Thoracic aorta (tissue), 2 donors: ENCODE data around the gene ATXN1. TPM values are rescaled to one million over a fixed set of nuclear protein-coding genes. Genes with fewer than 3 reads are reported as not detected.

Source experiments
- ATAC-seq: fragments of 150-250 bp; one replicate; pipeline ENCODE4 v1.8.0; 2017; ENCODE audit warnings: low read depth; ENCODE audit not compliant: insufficient number of reproducible peaks, low FRiP score
- DNase-seq: peaks from one replicate; pipeline ENCODE4 v3.0.0-alpha.2; 2020; ENCODE audit warnings: low spot score
- H3K27ac ChIP-seq, 2 donors: fragments of 200-600 bp; sonication (generic); 1 replicate in 1 of 2; 2 replicates in 1 of 2; pipeline ENCODE4 v1.5.1; 2016; ENCODE audit warnings: mild to moderate bottlenecking in 2 of 2, moderate library complexity in 2 of 2
- H3K27me3 ChIP-seq: fragments of 200-600 bp; sonication (generic); replicated peaks from 2 replicates; pipeline ENCODE4 v1.6.0; 2016; ENCODE audit warnings: mild to moderate bottlenecking; ENCODE audit not compliant: insufficient read depth
- H3K36me3 ChIP-seq: fragments of 200-600 bp; sonication (generic); one replicate; pipeline ENCODE4 v1.5.1; 2016
- H3K4me1 ChIP-seq, 2 donors: fragments of 200-600 bp; sonication (generic); 1 replicate in 1 of 2; 2 replicates in 1 of 2; pipeline versions ENCODE4 v1.5.1 to v1.6.0; 2016; ENCODE audit warnings: low read depth in 2 of 2, mild to moderate bottlenecking in 1 of 2; ENCODE audit not compliant: control insufficient read depth in 1 of 2
- H3K4me3 ChIP-seq: fragments of 200-600 bp; sonication (generic); 2 replicates; pipeline ENCODE4 v1.5.1; 2016; ENCODE audit warnings: mild to moderate bottlenecking
- H3K9me3 ChIP-seq: fragments of 200-600 bp; sonication (generic); 2 replicates; pipeline ENCODE4 v1.5.1; 2016
- CTCF ChIP-seq: fragments of 200-600 bp; sonication (generic); IDR thresholded peaks from one replicate; pipeline ENCODE4 v1.5.1; 2019; ENCODE audit warnings: antibody characterized with exemption
- total RNA-seq, 2 donors: library from RNA; depleted of rRNA; stranded (reverse); fragments of >200 nt; gene quantifications; one replicate each; pipeline versions ENCODE4 v1.1.0 to v1.2.3, GENCODE V29; 2016

ATXN1 gene
- total RNA-seq, 2 donors from 2014 or later: 59.8 to 62.4 TPM

- no peaks in the 10 kb centered on the region for H3K36me3 ChIP-seq
- TF ChIP-seq CTCF: no peak
- no peak overlapping the region for H3K27ac ChIP-seq
- no peaks in the 10 kb centered on the region for H3K9me3 ChIP-seq
- no peaks in the 10 kb centered on the region for H3K27me3 ChIP-seq
- no peak overlapping the region for H3K4me3 ChIP-seq
- DNase-seq: no peak
- no peak for ATAC-seq
- no peaks in the 10 kb centered on the region for H3K4me1 ChIP-seq
These were observed 228.1 kb downstream of the ATXN1 start for GRCh38 chr6:16533210-16533609.

- no peak for TF ChIP-seq CTCF
These were observed 233.6 kb downstream of the ATXN1 start for GRCh38 chr6:16527691-16528090.

GRCh38 chr6:16524380-16524707, 236.9 kb downstream of the ATXN1 start:
- H3K4me3 ChIP-seq: no peak overlapping the region
- TF ChIP-seq CTCF: no peak
- DNase-seq (no peak), ATAC-seq (no peak)
- peaks cover 0 to 6% of the 10 kb centered on the region in 2 donors for H3K4me1 ChIP-seq
- H3K36me3 ChIP-seq: peaks cover 4% of the 10 kb centered on the region
- H3K27me3 ChIP-seq: no peaks in the 10 kb centered on the region
- H3K9me3 ChIP-seq: no peaks in the 10 kb centered on the region
- H3K27ac ChIP-seq: no peak overlapping the region

More at GRCh38 chr6:16527691-16528090, 233.6 kb downstream of the ATXN1 start:
- no peak overlapping the region for H3K4me3 ChIP-seq
- H3K27me3 ChIP-seq: no peaks in the 10 kb centered on the region
- H3K9me3 ChIP-seq: no peaks in the 10 kb centered on the region
- ATAC-seq: no peak
- H3K4me1 ChIP-seq: peaks cover 0 to 6% of the 10 kb centered on the region in 2 donors
- DNase-seq: no peak
- no peak overlapping the region for H3K27ac ChIP-seq
- H3K36me3 ChIP-seq: no peaks in the 10 kb centered on the region

DNA sequence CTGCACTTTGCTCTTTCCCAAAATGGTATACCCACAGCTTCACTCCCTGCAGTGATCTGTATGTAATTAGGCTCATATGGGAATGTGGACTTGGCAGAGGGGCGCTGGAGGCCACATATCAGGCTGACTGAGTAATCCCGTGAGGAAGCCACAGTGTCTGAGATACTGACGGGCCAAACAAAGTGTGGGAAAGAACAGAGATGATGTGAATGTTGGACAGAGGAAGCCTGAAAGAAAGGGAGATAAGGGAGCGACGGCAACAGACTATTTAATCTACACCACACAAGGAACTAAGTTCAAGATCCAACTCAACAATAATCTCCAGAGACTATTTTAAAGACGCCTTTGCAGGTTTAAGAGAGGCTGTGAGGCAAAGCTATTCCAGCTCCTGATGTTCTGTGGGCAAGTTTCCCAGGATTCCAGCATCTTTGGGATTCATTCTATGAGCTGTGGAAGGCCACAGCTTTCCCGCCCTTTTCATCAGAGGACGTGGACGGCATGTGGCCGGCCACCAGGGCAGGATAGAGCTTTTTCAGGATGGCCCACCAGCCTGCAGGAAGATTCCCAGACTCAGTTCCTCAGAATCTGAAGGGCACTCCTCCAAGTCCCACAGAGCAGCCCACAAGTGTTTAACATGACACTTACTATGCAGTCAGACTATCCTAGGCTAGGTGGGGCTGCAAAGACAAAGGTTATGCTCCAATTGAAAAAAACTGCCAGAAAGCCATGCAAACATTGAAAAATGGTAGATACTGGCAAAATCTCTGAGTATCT, 237.5 kb downstream of the ATXN1 start:
- no peaks in the 10 kb centered on the region for H3K27me3 ChIP-seq
- no peak for ATAC-seq
- no peak for TF ChIP-seq CTCF
- peaks cover 0 to 6% of the 10 kb centered on the region in 2 donors for H3K4me1 ChIP-seq
- no peak overlapping the region for H3K27ac ChIP-seq
- DNase-seq: no peak
- no peak overlapping the region for H3K4me3 ChIP-seq
- peaks cover 4% of the 10 kb centered on the region for H3K36me3 ChIP-seq
- no peaks in the 10 kb centered on the region for H3K9me3 ChIP-seq

- Histone ChIP-seq H3K27ac (no peak overlapping the region), H3K27me3 (no peaks in the 10 kb centered on the region), H3K4me3 (no peak overlapping the region), H3K9me3 (no peaks in the 10 kb centered on the region), H3K36me3 (peaks cover 4% of the 10 kb centered on the region), H3K4me1 (peaks cover 0 to 6% of the 10 kb centered on the region in 2 donors)
- no peak for TF ChIP-seq CTCF
- ATAC-seq (no peak), DNase-seq (no peak)
These were observed 238.3 kb downstream of the ATXN1 start for GRCh38 chr6:16522937-16523336.
